HepG2 (cell line): ENCODE results near the gene CHID1. TPM values are rescaled to one million over a fixed set of nuclear protein-coding genes. Genes with fewer than 3 reads are reported as not detected.

ENCODE experiments used
- BRCA1 ChIP-seq: sonication (generic); formaldehyde crosslinking; IDR thresholded peaks from 2 replicates; pipeline ENCODE4 v1.4.0; 2020; ENCODE audit warnings: missing genetic modification reagents
- KAT2B ChIP-seq: fragments of 150-350 bp; IDR thresholded peaks from 2 replicates; pipeline ENCODE4 v1.6.1; 2014; ENCODE audit warnings: low read depth, low read length, borderline replicate concordance
- KDM3A ChIP-seq: IDR thresholded peaks from 2 replicates; pipeline ENCODE4 v1.6.1; 2018; ENCODE audit warnings: low read depth, missing compliant biosample characterization
- NFATC3 ChIP-seq: sonication (generic); formaldehyde crosslinking; IDR thresholded peaks from 2 replicates; pipeline ENCODE4 v1.5.1; 2020; ENCODE audit warnings: mild to moderate bottlenecking, missing genetic modification reagents
- ONECUT2 ChIP-seq: sonication (generic); formaldehyde crosslinking; IDR thresholded peaks from 2 replicates; pipeline ENCODE4 v1.4.0; 2020; ENCODE audit warnings: missing genetic modification reagents
- ZMYM3 ChIP-seq: sonication (generic); formaldehyde crosslinking; IDR thresholded peaks from 2 replicates; pipeline ENCODE4 v1.5.1; 2020; ENCODE audit warnings: mild to moderate bottlenecking, missing genetic modification reagents
- ZNF354B ChIP-seq: sonication (generic); formaldehyde crosslinking; IDR thresholded peaks from 2 replicates; pipeline ENCODE4 v1.8.0; 2022; ENCODE audit warnings: mild to moderate bottlenecking, missing genetic modification reagents
- ZNF501 ChIP-seq: sonication (generic); formaldehyde crosslinking; IDR thresholded peaks from 2 replicates; pipeline ENCODE4 v1.5.1; 2020; ENCODE audit warnings: mild to moderate bottlenecking, moderate library complexity, missing genetic modification reagents
- ZNF782 ChIP-seq: sonication (generic); formaldehyde crosslinking; IDR thresholded peaks from 2 replicates; pipeline ENCODE4 v1.4.0; 2020; ENCODE audit warnings: missing genetic modification reagents, mild to moderate bottlenecking, borderline replicate concordance
- ZSCAN20 ChIP-seq: sonication (generic); formaldehyde crosslinking; IDR thresholded peaks from 2 replicates; pipeline ENCODE4 v1.4.0; 2020; ENCODE audit warnings: missing genetic modification reagents, mild to moderate bottlenecking, borderline replicate concordance
- polyA plus RNA-seq, 8 experiments: library from polyadenylated mRNA; depleted of rRNA in 3 of 8; stranded (reverse) in 7 of 8; unstranded in 1 of 8; fragments of >200 nt; fragmentation: Illumina TruSeq in 4 of 8; extraction: Trizol in 4 of 8; gene quantifications; 2 replicates each; pipeline versions ENCODE4 v1.2.1 to v1.2.3, GENCODE V29; 2011 to 2016; ENCODE audit warnings: low read depth in 4 of 8, missing spikeins in 1 of 8, mixed read lengths in 1 of 8; ENCODE audit not compliant: insufficient read depth in 1 of 8
- total RNA-seq, 5 experiments: library from RNA; depleted of rRNA; stranded (reverse); fragments of >200 nt; fragmentation: Illumina TruSeq; extraction: Trizol; gene quantifications; 2 replicates each; pipeline ENCODE4 v1.2.3, GENCODE V29; 2016; ENCODE audit warnings: low read depth in 1 of 5
- TF ChIP-seq, protein P1 (sequence below): IDR thresholded peaks from 2 replicates; pipeline ENCODE4 v1.6.1; 2016; ENCODE audit warnings: missing compliant biosample characterization, missing genetic modification reagents, borderline replicate concordance
- TF ChIP-seq, protein P2 (sequence below): sonication (generic); formaldehyde crosslinking; IDR thresholded peaks from 2 replicates; pipeline ENCODE4 v1.4.0; 2020; ENCODE audit warnings: mild to moderate bottlenecking, low read depth, missing genetic modification reagents
- TF ChIP-seq, protein P3 (sequence below), 2 experiments: fragments of 450-650 bp in 1 of 2; sonication (generic) in 1 of 2; formaldehyde crosslinking in 1 of 2; IDR thresholded peaks; 2 replicates each; pipeline versions ENCODE4 v1.6.1 to v1.8.0; 2016 to 2022; ENCODE audit warnings: antibody characterized with exemption in 1 of 2, mild to moderate bottlenecking in 1 of 2, missing genetic modification reagents in 1 of 2
- TF ChIP-seq, protein P4 (sequence below): sonication (generic); formaldehyde crosslinking; IDR thresholded peaks from 2 replicates; pipeline ENCODE4 v1.5.1; 2020; ENCODE audit warnings: missing genetic modification reagents, mild to moderate bottlenecking, borderline replicate concordance
- TF ChIP-seq, protein P5 (sequence below): sonication (generic); formaldehyde crosslinking; IDR thresholded peaks from 2 replicates; pipeline ENCODE4 v1.5.0; 2020; ENCODE audit warnings: missing genetic modification reagents

CHID1 gene
- total and polyA plus RNA-seq, 2 of the 13 experiments (the other 11 are each of a cell fraction or from before 2014, with no cell fraction given), result 65.1 to 93.6 TPM

DNA sequence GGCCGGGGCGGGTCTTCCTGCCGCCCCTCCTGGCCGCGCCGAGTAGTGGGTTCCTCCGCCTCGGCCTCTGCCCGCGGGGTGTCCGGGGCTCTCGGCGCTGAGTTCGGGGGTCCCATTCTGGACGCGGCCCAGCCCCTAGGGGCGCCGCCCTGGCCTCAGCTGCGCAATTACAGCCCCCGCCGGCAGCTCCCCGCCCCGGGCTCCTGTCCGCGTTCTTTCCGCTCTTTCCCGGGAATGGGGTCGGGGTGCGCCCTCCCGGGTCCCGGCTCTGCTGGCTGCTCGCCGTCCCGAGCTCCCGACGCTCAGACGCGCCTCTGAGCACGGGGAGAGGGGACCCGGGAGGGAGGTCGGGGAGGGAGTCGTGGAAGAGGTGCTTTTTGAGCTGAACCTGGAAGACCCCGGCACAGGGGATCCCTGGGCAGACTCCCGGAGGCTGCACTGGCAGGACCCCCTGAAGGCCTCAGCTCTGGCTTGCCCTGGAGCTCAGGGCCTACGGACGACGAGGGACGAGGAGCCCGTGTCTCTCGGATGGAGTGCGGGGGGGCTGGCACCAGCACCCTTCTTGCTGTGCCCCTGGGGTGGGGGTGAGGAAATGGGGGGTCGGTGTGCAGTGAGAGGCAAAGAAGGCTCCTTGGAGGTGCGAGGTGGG is 67.4 kb downstream of the CHID1 start (continued):
- TF ChIP-seq, protein P1, sequence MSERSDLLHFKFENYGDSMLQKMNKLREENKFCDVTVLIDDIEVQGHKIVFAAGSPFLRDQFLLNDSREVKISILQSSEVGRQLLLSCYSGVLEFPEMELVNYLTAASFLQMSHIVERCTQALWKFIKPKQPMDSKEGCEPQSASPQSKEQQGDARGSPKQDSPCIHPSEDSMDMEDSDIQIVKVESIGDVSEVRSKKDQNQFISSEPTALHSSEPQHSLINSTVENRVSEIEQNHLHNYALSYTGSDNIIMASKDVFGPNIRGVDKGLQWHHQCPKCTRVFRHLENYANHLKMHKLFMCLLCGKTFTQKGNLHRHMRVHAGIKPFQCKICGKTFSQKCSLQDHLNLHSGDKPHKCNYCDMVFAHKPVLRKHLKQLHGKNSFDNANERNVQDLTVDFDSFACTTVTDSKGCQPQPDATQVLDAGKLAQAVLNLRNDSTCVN, result no peak
- no peak for TF ChIP-seq BRCA1 (CRISPR knock-in tag)
- TF ChIP-seq NFATC3 (CRISPR knock-in tag), result 0 out of 2 replicates have a peak, but pooled peaks have one; percentile 72
- TF ChIP-seq ZNF501 (CRISPR knock-in tag), result no peak
- no peak for TF ChIP-seq ZMYM3
- TF ChIP-seq KDM3A (CRISPR knock-in tag), result 0 out of 2 replicates have a peak, but pooled peaks have one; percentile 3
- TF ChIP-seq ZNF354B (CRISPR knock-in tag), result no peak
- TF ChIP-seq ONECUT2 (CRISPR knock-in tag), result no peak
- TF ChIP-seq, protein P2, sequence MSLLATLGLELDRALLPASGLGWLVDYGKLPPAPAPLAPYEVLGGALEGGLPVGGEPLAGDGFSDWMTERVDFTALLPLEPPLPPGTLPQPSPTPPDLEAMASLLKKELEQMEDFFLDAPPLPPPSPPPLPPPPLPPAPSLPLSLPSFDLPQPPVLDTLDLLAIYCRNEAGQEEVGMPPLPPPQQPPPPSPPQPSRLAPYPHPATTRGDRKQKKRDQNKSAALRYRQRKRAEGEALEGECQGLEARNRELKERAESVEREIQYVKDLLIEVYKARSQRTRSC, result no peak
- TF ChIP-seq ZNF782 (CRISPR knock-in tag), result no peak
- TF ChIP-seq KAT2B, result no peak
- TF ChIP-seq, protein P3, sequence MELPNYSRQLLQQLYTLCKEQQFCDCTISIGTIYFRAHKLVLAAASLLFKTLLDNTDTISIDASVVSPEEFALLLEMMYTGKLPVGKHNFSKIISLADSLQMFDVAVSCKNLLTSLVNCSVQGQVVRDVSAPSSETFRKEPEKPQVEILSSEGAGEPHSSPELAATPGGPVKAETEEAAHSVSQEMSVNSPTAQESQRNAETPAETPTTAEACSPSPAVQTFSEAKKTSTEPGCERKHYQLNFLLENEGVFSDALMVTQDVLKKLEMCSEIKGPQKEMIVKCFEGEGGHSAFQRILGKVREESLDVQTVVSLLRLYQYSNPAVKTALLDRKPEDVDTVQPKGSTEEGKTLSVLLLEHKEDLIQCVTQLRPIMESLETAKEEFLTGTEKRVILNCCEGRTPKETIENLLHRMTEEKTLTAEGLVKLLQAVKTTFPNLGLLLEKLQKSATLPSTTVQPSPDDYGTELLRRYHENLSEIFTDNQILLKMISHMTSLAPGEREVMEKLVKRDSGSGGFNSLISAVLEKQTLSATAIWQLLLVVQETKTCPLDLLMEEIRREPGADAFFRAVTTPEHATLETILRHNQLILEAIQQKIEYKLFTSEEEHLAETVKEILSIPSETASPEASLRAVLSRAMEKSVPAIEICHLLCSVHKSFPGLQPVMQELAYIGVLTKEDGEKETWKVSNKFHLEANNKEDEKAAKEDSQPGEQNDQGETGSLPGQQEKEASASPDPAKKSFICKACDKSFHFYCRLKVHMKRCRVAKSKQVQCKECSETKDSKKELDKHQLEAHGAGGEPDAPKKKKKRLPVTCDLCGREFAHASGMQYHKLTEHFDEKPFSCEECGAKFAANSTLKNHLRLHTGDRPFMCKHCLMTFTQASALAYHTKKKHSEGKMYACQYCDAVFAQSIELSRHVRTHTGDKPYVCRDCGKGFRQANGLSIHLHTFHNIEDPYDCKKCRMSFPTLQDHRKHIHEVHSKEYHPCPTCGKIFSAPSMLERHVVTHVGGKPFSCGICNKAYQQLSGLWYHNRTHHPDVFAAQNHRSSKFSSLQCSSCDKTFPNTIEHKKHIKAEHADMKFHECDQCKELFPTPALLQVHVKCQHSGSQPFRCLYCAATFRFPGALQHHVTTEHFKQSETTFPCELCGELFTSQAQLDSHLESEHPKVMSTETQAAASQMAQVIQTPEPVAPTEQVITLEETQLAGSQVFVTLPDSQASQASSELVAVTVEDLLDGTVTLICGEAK (IDR thresholded peaks at IDR 0.05), result no peak
- TF ChIP-seq, protein P3 (CRISPR knock-in tag; IDR thresholded peaks at IDR 0.05), result no peak
- TF ChIP-seq ZSCAN20 (CRISPR knock-in tag), result no peak
- TF ChIP-seq, protein P4, sequence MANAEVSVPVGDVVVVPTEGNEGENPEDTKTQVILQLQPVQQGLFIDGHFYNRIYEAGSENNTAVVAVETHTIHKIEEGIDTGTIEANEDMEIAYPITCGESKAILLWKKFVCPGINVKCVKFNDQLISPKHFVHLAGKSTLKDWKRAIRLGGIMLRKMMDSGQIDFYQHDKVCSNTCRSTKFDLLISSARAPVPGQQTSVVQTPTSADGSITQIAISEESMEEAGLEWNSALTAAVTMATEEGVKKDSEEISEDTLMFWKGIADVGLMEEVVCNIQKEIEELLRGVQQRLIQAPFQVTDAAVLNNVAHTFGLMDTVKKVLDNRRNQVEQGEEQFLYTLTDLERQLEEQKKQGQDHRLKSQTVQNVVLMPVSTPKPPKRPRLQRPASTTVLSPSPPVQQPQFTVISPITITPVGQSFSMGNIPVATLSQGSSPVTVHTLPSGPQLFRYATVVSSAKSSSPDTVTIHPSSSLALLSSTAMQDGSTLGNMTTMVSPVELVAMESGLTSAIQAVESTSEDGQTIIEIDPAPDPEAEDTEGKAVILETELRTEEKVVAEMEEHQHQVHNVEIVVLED (CRISPR knock-in tag), result peak; percentile 32; the same call in 1 of the 2 replicates
- TF ChIP-seq, protein P5, sequence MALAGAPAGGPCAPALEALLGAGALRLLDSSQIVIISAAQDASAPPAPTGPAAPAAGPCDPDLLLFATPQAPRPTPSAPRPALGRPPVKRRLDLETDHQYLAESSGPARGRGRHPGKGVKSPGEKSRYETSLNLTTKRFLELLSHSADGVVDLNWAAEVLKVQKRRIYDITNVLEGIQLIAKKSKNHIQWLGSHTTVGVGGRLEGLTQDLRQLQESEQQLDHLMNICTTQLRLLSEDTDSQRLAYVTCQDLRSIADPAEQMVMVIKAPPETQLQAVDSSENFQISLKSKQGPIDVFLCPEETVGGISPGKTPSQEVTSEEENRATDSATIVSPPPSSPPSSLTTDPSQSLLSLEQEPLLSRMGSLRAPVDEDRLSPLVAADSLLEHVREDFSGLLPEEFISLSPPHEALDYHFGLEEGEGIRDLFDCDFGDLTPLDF (CRISPR knock-in tag), result no peak
